DND-41 (cell line): ENCODE results near the gene TRHDE.

Experiments used
- EZH2 ChIP-seq: IDR thresholded peaks from 3 replicates; pipeline ENCODE4 v1.6.1; 2012; ENCODE audit warnings: borderline replicate concordance, low read depth, mild to moderate bottlenecking, moderate library complexity, low read length, inconsistent platforms; ENCODE audit not compliant: severe bottlenecking
- TF ChIP-seq, protein P1 (sequence below): IDR thresholded peaks from 2 replicates; pipeline ENCODE4 v1.5.1; 2012; ENCODE audit warnings: borderline replicate concordance, low read length, moderate library complexity, mild to moderate bottlenecking; ENCODE audit not compliant: poor library complexity, severe bottlenecking; ENCODE audit errors: extremely low read depth

DNA sequence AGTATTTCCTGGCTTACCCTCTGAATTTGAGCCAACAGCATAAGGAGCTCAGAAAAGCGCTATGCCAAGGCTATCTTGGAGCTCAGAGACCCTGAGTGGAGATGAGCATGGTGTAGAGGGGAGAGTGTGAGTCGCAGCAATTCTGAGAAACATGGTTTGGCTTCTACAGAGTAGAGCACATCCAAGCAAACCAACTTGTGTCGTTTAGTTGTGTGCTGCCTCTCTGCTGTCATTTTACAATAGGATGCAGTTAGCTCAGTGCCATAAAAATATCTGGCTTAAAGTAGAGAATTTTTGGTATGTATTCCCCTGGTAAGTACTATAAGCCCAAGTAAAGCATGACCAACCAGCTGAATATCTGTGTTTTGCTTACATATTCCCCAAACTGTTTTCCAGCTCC is 249.2 kb downstream of the TRHDE start:
- TF ChIP-seq, protein P1, sequence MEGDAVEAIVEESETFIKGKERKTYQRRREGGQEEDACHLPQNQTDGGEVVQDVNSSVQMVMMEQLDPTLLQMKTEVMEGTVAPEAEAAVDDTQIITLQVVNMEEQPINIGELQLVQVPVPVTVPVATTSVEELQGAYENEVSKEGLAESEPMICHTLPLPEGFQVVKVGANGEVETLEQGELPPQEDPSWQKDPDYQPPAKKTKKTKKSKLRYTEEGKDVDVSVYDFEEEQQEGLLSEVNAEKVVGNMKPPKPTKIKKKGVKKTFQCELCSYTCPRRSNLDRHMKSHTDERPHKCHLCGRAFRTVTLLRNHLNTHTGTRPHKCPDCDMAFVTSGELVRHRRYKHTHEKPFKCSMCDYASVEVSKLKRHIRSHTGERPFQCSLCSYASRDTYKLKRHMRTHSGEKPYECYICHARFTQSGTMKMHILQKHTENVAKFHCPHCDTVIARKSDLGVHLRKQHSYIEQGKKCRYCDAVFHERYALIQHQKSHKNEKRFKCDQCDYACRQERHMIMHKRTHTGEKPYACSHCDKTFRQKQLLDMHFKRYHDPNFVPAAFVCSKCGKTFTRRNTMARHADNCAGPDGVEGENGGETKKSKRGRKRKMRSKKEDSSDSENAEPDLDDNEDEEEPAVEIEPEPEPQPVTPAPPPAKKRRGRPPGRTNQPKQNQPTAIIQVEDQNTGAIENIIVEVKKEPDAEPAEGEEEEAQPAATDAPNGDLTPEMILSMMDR = no peak
- no peak for TF ChIP-seq EZH2
